Activated CD8-positive, alpha-beta T cell treated with anti-CD3 and anti-CD28 coated beads, Interleukin-2, amount 10 ng/mL, durations not matched to agents 7 days and 5 days (primary cell): ENCODE measurements around the gene PTPRM. TPM values are rescaled to one million over a fixed set of nuclear protein-coding genes. Genes with fewer than 3 reads are reported as not detected.

Source experiments
- ATAC-seq: fragments of 150-1000 bp; cut with Tn5 transposase; one replicate; pipeline ENCODE4 v1.10.0; 2021; ENCODE audit warnings: moderate library complexity
- CTCF ChIA-PET: fragments of 350-600 bp; sonication (Branson Sonifier 250); formaldehyde crosslinking; loops from one replicate; lab custom pipeline; 2021; ENCODE audit warnings: antibody characterized with exemption; lab: Charles Lee
- POLR2A ChIA-PET: fragments of 350-600 bp; sonication (Branson Sonifier 250); formaldehyde crosslinking; loops from one replicate; lab custom pipeline; 2021; ENCODE audit warnings: antibody characterized with exemption; lab: Charles Lee
- DNase-seq: peaks from one replicate; pipeline ENCODE4 v3.0.0-alpha.2; 2020
- H3K27ac Mint-ChIP-seq: one replicate; pipeline ENCODE4 v1.8.0; 2021; ENCODE audit warnings: mild to moderate bottlenecking, mixed read lengths
- H3K27me3 Mint-ChIP-seq: one replicate; pipeline ENCODE4 v1.8.0; 2021; ENCODE audit warnings: low read depth, mixed read lengths
- H3K36me3 Mint-ChIP-seq: one replicate; pipeline ENCODE4 v1.8.0; 2021; ENCODE audit warnings: low read depth, mixed read lengths
- H3K4me1 Mint-ChIP-seq: one replicate; pipeline ENCODE4 v1.8.0; 2021; ENCODE audit warnings: low read depth, mixed read lengths
- H3K4me3 Mint-ChIP-seq: one replicate; pipeline ENCODE4 v1.8.0; 2021; ENCODE audit warnings: mild to moderate bottlenecking, mixed read lengths
- H3K9me3 Mint-ChIP-seq: one replicate; pipeline ENCODE4 v1.8.0; 2022; ENCODE audit warnings: mixed read lengths; ENCODE audit not compliant: insufficient read depth
- total RNA-seq, 2 experiments: library from RNA; stranded (reverse); gene quantifications; one replicate each; pipeline ENCODE4 v1.2.3, GENCODE V29; 2021

Gene PTPRM
- total RNA-seq, 2 experiments from 2014 or later: 0.76 to 1.0 TPM

- no peak overlapping the region for H3K4me3 Mint-ChIP-seq
- no peak for ATAC-seq
- CTCF ChIA-PET: interaction anchor here (0.6 kb wide), 1 partner anchor 836 kb away, joined by 3 read pairs; no protein-coding TSS in a partner anchor
Observed at GRCh38 chr18:7590826-7591560, 23.9 kb downstream of the PTPRM start.

GRCh38 chr18:7592305-7593071 lies 25.4 kb downstream of the PTPRM start:
- DNase-seq (no peak), ATAC-seq (no peak)
- Mint-ChIP-seq H3K9me3 (no peaks in the 10 kb centered on the region), H3K27ac (no peak overlapping the region), H3K4me3 (no peak overlapping the region), H3K36me3 (no peaks in the 10 kb centered on the region), H3K4me1 (no peaks in the 10 kb centered on the region), H3K27me3 (no peaks in the 10 kb centered on the region)
- ChIA-PET CTCF (no interaction called here), POLR2A (no interaction called here)

More at GRCh38 chr18:7590826-7591560, 23.9 kb downstream of the PTPRM start:
- Mint-ChIP-seq H3K27me3 (no peaks in the 10 kb centered on the region), H3K4me1 (no peaks in the 10 kb centered on the region), H3K9me3 (no peaks in the 10 kb centered on the region), H3K27ac (no peak overlapping the region), H3K36me3 (no peaks in the 10 kb centered on the region)
- no peak for DNase-seq
- POLR2A ChIA-PET: no interaction called here

GRCh38 chr18:7593218-7593819 lies 26.2 kb downstream of the PTPRM start:
- POLR2A ChIA-PET: no interaction called here
- Mint-ChIP-seq H3K9me3 (no peaks in the 10 kb centered on the region), H3K4me3 (no peak overlapping the region), H3K4me1 (no peaks in the 10 kb centered on the region), H3K27me3 (no peaks in the 10 kb centered on the region), H3K27ac (no peak overlapping the region), H3K36me3 (no peaks in the 10 kb centered on the region)
- no peak for ATAC-seq
- CTCF ChIA-PET: no interaction called here
- DNase-seq: no peak

DNA sequence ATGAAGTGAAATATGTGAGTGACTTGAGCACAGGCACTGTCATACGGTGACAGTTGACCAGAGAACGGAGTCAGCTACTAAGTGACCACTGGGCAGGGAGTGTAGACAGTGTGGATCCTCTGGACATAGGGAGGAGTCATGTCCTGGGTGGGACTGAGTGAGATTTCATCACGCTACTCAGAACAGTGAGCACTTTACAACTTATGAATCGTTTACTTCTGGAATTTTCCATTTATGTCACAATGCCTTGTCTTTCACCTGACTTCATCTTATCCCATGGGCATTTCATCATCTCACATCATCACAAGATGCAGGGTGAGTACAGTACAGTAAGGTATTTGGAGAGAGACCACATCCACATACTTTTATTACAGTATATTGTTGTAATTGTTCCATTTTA lies 29.0 kb downstream of the PTPRM start:
- no peak for DNase-seq
- no peak overlapping the region for H3K27ac Mint-ChIP-seq
- ChIA-PET CTCF (no interaction called here), POLR2A (no interaction called here)
- no peak overlapping the region for H3K4me3 Mint-ChIP-seq
- no peaks in the 10 kb centered on the region for H3K36me3 Mint-ChIP-seq
- no peaks in the 10 kb centered on the region for H3K4me1 Mint-ChIP-seq
- ATAC-seq: no peak
- no peaks in the 10 kb centered on the region for H3K27me3 Mint-ChIP-seq
- H3K9me3 Mint-ChIP-seq: no peaks in the 10 kb centered on the region

DNA sequence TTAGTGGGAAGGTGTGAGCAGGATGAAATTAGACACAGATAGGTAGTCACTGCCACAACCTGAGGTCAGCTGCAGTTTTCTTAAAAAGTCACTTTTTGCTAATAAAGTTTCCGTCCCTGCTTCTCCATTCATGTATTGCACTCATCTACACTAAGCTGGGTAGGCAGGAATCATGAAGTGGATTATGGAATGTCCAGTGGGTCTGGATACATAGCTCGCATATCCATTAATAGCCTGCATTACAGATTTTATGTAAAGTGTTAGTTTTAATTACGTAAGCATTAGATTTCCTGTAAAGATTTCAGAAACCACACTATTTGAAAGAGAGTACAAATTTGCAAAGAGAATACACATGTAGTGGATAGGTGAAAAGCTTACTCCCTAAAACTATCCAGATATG lies 30.4 kb downstream of the PTPRM start:
- CTCF ChIA-PET: no interaction called here
- no peak overlapping the region for H3K27ac Mint-ChIP-seq
- POLR2A ChIA-PET: no interaction called here
- H3K36me3 Mint-ChIP-seq: no peaks in the 10 kb centered on the region
- no peak for DNase-seq
- ATAC-seq: no peak
- no peaks in the 10 kb centered on the region for H3K27me3 Mint-ChIP-seq
- no peaks in the 10 kb centered on the region for H3K9me3 Mint-ChIP-seq
- no peak overlapping the region for H3K4me3 Mint-ChIP-seq
- no peaks in the 10 kb centered on the region for H3K4me1 Mint-ChIP-seq

DNA sequence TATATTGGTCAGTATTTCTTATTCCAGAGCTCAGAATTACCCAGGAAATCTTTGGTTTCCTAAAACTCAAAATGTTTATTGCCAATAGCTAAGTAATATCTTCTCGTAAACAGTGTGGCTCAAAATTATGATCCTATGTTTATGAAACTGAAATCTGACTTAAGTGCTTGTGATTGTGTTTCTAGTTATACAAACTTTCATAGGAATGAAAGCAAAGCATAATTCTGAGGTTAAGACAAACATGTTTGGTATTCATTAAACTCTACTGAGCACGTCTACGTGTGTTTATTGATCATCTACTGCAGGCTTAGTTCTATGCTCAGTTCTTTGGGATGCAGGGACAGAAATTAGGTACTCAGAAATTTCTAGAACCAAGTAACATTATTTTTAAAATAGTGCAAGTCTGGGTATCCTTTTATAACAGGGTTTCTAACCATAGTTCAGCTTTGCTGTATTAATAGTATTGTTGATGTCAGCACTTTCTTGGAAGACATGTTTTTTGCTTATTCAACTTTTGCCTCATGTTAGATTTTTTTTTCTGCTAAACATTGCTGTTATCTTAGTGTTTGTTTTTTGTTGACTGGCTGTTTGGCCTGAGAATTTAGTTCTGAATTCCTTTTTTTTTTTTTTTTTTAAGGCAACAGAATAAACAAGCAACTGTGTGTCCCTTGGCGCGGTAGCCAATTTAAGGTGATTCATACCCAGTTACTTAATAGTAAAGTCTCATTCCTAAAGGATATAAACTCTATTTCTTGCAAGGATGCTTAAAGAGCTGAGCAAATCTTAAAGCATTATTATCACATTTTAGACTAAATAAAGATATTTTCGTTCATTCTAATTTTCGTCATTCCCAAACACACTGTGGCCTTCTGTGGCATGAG lies 31.3 kb downstream of the PTPRM start:
- no peak for ATAC-seq
- no peaks in the 10 kb centered on the region for H3K36me3 Mint-ChIP-seq

DNA sequence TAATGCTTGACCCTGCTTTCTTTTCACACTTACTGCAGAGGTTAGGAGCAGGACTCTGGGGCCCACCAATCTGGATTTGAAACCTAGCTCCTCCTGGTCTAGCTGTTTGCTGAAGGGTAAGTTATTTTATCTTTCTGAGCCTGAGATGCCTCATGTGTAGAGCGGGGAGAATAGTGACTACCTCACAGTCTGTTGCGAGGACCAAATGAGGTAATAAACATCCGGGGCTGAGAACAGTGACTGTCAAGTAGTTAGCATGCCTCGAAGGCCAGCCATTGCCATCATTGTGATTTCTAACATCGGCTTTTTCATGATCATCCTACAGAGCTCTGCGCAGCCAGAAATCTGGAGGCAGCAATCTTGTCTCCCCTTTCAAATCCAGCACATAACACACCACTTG lies 32.9 kb downstream of the PTPRM start:
- H3K4me1 Mint-ChIP-seq: no peaks in the 10 kb centered on the region
- no peak for ATAC-seq
- no peaks in the 10 kb centered on the region for H3K9me3 Mint-ChIP-seq
- CTCF ChIA-PET: no interaction called here
- H3K27me3 Mint-ChIP-seq: no peaks in the 10 kb centered on the region
- no peak overlapping the region for H3K27ac Mint-ChIP-seq
- no peak overlapping the region for H3K4me3 Mint-ChIP-seq
- POLR2A ChIA-PET: no interaction called here
- no peaks in the 10 kb centered on the region for H3K36me3 Mint-ChIP-seq
- no peak for DNase-seq

More for the DNA sequence above, 31.3 kb downstream of the PTPRM start:
- Mint-ChIP-seq H3K27ac (no peak overlapping the region), H3K27me3 (no peaks in the 10 kb centered on the region), H3K9me3 (no peaks in the 10 kb centered on the region), H3K4me3 (no peak overlapping the region), H3K4me1 (no peaks in the 10 kb centered on the region)
- DNase-seq: no peak
- CTCF ChIA-PET: no interaction called here
- POLR2A ChIA-PET: no interaction called here

DNA sequence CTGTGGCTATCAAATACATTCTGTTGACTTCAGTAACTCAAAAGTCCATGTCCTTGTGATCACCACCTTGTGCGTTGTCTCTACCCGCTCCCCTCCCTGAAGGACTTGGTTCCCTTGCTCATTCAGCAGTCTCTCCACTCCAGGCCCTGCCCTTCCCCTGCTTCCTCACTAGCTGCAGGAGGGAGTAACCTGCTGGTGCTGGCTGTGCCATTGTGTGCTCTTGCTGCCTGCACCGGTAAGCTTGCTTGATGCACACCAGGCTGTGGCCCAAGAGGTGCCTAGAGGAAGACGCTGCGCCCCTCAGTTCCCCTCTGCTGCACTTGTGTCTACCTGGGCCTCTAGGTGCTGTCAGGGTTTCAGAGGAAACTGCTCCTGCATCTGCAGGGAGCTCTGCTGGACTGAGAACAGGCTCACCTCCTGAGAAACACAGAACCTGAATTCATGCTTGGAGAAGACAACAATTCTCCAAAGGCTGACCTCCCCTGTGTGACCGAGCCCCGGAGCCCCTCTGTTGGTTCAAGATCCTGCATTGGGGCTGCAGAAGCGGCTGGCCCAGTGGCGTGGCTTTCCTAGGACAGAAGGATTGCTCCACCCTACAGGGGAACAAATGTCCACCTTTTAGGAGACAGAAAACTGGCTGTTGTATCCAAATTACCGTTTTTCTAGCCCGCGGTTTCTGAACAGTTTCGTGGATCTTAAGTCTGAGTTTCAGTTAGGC lies 33.6 kb downstream of the PTPRM start:
- ATAC-seq (no peak), DNase-seq (no peak)
- Mint-ChIP-seq H3K4me3 (no peak overlapping the region), H3K36me3 (no peaks in the 10 kb centered on the region), H3K4me1 (no peaks in the 10 kb centered on the region), H3K27ac (no peak overlapping the region), H3K9me3 (no peaks in the 10 kb centered on the region), H3K27me3 (no peaks in the 10 kb centered on the region)
- CTCF ChIA-PET: no interaction called here
- POLR2A ChIA-PET: no interaction called here

DNA sequence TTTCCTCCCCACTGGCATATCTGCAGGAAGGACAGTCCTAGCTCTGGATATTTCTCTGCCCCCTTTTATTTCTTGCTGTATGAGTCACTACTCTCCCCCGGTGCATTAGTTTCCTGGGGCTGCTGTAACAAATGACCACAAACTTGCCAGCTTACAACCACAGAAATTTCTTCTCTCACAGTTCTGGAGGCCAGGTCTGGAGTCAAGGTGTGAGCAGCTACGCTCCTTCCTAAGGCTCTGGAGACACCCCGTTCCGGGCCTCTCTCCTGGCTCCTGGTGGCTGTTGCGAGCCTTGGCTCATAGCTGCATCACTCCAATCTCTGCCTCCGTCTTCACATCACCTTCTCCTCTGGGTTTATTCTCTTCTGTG lies 34.1 kb downstream of the PTPRM start:
- no peaks in the 10 kb centered on the region for H3K4me1 Mint-ChIP-seq
- DNase-seq (no peak), ATAC-seq (no peak)
- no peaks in the 10 kb centered on the region for H3K27me3 Mint-ChIP-seq
- H3K9me3 Mint-ChIP-seq: no peaks in the 10 kb centered on the region
- H3K36me3 Mint-ChIP-seq: no peaks in the 10 kb centered on the region
- ChIA-PET POLR2A (no interaction called here), CTCF (no interaction called here)
- no peak overlapping the region for H3K27ac Mint-ChIP-seq
- no peak overlapping the region for H3K4me3 Mint-ChIP-seq

DNA sequence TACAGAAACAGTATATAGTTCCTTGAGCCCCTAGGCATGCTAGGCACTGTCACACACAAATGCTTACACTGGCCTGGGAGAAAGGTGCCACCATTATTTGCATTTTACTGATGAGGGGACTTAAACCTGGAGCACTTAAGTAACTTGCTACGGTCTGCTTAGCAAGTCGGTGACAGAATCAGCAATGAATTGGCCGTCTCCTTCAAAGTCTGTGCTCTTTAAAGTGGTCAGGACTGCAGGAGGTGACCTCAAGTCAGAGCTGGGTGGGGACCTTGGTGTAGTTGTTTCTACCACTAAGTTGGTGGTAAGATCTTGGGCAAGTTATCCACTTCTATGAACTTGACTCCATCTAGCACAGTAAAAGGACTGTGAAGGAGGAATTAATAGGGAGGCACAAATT lies 34.8 kb downstream of the PTPRM start:
- H3K36me3 Mint-ChIP-seq: no peaks in the 10 kb centered on the region
- no peak for DNase-seq
- ChIA-PET POLR2A (no interaction called here), CTCF (no interaction called here)
- H3K4me1 Mint-ChIP-seq: no peaks in the 10 kb centered on the region
- no peak for ATAC-seq
- no peaks in the 10 kb centered on the region for H3K9me3 Mint-ChIP-seq
- H3K4me3 Mint-ChIP-seq: no peak overlapping the region
- no peak overlapping the region for H3K27ac Mint-ChIP-seq
- no peaks in the 10 kb centered on the region for H3K27me3 Mint-ChIP-seq

GRCh38 chr18:7603259-7604000 lies 36.3 kb downstream of the PTPRM start:
- H3K27ac Mint-ChIP-seq: no peak overlapping the region
- ATAC-seq (no peak), DNase-seq (no peak)
- CTCF ChIA-PET: no interaction called here
- no peaks in the 10 kb centered on the region for H3K9me3 Mint-ChIP-seq
- H3K4me3 Mint-ChIP-seq: no peak overlapping the region
- no peaks in the 10 kb centered on the region for H3K4me1 Mint-ChIP-seq
- H3K36me3 Mint-ChIP-seq: no peaks in the 10 kb centered on the region
- no peaks in the 10 kb centered on the region for H3K27me3 Mint-ChIP-seq
- POLR2A ChIA-PET: interaction anchor here (0.6 kb wide), 1 partner anchor 792 kb away, joined by 4 read pairs; no protein-coding TSS in a partner anchor
